Effector memory CD4-positive, alpha-beta T cell (primary cell): ENCODE results near the gene PDIA6.
"Not testable (repeated sequence)": the region's sequence is repeated elsewhere in the genome, so short reads cannot be mapped to it uniquely, and the experiment has no call there.

Source experiments
- DNase-seq, 3 donors: peaks; one replicate each; pipeline ENCODE4 v3.0.0-alpha.2; 2020
- H3K27ac ChIP-seq: 2 replicates; pipeline ENCODE4 v1.7.0; 2013; ENCODE audit warnings: mild to moderate bottlenecking, low read length, moderate library complexity; ENCODE audit not compliant: insufficient read depth, poor library complexity, severe bottlenecking
- H3K27me3 ChIP-seq: replicated peaks from 2 replicates; pipeline ENCODE4 v1.7.0; 2013; ENCODE audit warnings: mild to moderate bottlenecking, low read length; ENCODE audit not compliant: insufficient read depth, control insufficient read depth, poor library complexity, severe bottlenecking
- H3K36me3 ChIP-seq: 2 replicates; pipeline ENCODE4 v1.7.0; 2013; ENCODE audit warnings: mild to moderate bottlenecking, low read length, moderate library complexity; ENCODE audit not compliant: control insufficient read depth, insufficient read depth
- H3K4me1 ChIP-seq: 2 replicates; pipeline ENCODE4 v1.7.0; 2013; ENCODE audit warnings: low read length, mild to moderate bottlenecking; ENCODE audit not compliant: control insufficient read depth, insufficient read depth, poor library complexity, severe bottlenecking
- H3K4me3 ChIP-seq: 2 replicates; pipeline ENCODE4 v1.7.0; 2013; ENCODE audit warnings: low read length, low read depth, mild to moderate bottlenecking; ENCODE audit not compliant: insufficient read depth, poor library complexity, severe bottlenecking
- H3K9me3 ChIP-seq: 2 replicates; pipeline ENCODE4 v1.7.0; 2013; ENCODE audit warnings: mild to moderate bottlenecking, low read length, moderate library complexity; ENCODE audit not compliant: control insufficient read depth

Gene PDIA6

GRCh38 chr2:10783421-10783820 is 29.2 kb downstream of the PDIA6 start:
- no peaks in the 10 kb centered on the region for H3K4me1 ChIP-seq
- no peaks in the 10 kb centered on the region for H3K9me3 ChIP-seq
- H3K27me3 ChIP-seq: no peaks in the 10 kb centered on the region
- H3K36me3 ChIP-seq: peaks cover 72% of the 10 kb centered on the region
- no peak for DNase-seq
- H3K4me3 ChIP-seq: no peak overlapping the region
- no peak overlapping the region for H3K27ac ChIP-seq

GRCh38 chr2:10781746-10782145 is 30.8 kb downstream of the PDIA6 start:
- Histone ChIP-seq H3K9me3 (no peaks in the 10 kb centered on the region), H3K4me1 (no peaks in the 10 kb centered on the region), H3K4me3 (no peak overlapping the region), H3K36me3 (peaks cover 56% of the 10 kb centered on the region), H3K27me3 (no peaks in the 10 kb centered on the region), H3K27ac (no peak overlapping the region)
- no peak for DNase-seq

GRCh38 chr2:10780821-10781220 is 31.8 kb downstream of the PDIA6 start:
- not testable (repeated sequence) for H3K4me3 ChIP-seq, H3K27ac ChIP-seq, H3K27me3 ChIP-seq, H3K9me3 ChIP-seq, DNase-seq, H3K4me1 ChIP-seq
- peaks cover 48% of the 10 kb centered on the region for H3K36me3 ChIP-seq

- Histone ChIP-seq H3K4me1 (no peaks in the 10 kb centered on the region), H3K27ac (no peak overlapping the region), H3K9me3 (no peaks in the 10 kb centered on the region), H3K4me3 (no peak overlapping the region), H3K36me3 (peaks cover 44% of the 10 kb centered on the region), H3K27me3 (no peaks in the 10 kb centered on the region)
- no peak for DNase-seq
These were observed 32.1 kb downstream of the PDIA6 start for GRCh38 chr2:10780491-10780820.

DNA sequence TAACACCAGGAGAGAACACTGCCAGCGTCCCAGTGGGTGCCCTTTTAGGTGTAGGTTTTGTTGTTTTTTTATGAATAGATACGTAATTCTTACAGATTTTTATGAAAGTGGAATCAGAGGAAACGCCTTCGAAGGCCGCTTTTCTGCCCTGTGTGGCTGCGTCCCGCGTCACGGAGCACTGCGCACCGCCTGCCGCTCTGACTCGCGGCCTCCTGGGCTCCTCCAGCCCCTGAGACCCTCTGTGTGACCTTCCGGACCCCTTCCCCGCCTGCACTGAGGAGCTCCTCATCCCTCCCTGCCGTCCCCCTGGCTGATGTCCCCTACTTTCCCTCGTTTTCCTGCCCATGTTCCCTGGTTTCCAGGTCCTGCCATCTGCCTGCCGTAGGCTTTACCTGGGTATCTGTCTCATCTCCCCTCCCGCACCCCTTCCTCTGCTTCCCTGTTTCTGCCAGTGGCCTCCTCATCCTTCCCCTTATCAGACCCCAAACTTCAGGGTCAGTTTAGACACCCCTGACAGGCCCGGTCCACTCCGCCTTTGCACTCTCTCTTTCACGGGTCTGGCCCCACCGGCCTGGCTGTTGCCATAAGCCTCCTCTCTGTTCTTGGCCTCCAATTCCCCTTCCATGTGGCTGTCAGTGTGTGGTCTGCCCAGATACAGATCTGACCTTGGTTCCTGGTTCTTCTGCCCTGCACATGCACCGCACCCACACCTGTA is 32.7 kb downstream of the PDIA6 start:
- H3K36me3 ChIP-seq: peaks cover 39% of the 10 kb centered on the region
- H3K4me1 ChIP-seq: no peaks in the 10 kb centered on the region
- H3K4me3 ChIP-seq: no peak overlapping the region
- H3K27me3 ChIP-seq: no peaks in the 10 kb centered on the region
- no peak overlapping the region for H3K27ac ChIP-seq
- no peak for DNase-seq
- H3K9me3 ChIP-seq: no peaks in the 10 kb centered on the region

- no peak overlapping the region for H3K27ac ChIP-seq
- no peak for DNase-seq
- H3K4me1 ChIP-seq: no peaks in the 10 kb centered on the region
- H3K4me3 ChIP-seq: no peak overlapping the region
- H3K36me3 ChIP-seq: peaks cover 27% of the 10 kb centered on the region
- H3K27me3 ChIP-seq: no peaks in the 10 kb centered on the region
- H3K9me3 ChIP-seq: no peaks in the 10 kb centered on the region
These were observed 33.9 kb downstream of the PDIA6 start for GRCh38 chr2:10778724-10779115.

DNA sequence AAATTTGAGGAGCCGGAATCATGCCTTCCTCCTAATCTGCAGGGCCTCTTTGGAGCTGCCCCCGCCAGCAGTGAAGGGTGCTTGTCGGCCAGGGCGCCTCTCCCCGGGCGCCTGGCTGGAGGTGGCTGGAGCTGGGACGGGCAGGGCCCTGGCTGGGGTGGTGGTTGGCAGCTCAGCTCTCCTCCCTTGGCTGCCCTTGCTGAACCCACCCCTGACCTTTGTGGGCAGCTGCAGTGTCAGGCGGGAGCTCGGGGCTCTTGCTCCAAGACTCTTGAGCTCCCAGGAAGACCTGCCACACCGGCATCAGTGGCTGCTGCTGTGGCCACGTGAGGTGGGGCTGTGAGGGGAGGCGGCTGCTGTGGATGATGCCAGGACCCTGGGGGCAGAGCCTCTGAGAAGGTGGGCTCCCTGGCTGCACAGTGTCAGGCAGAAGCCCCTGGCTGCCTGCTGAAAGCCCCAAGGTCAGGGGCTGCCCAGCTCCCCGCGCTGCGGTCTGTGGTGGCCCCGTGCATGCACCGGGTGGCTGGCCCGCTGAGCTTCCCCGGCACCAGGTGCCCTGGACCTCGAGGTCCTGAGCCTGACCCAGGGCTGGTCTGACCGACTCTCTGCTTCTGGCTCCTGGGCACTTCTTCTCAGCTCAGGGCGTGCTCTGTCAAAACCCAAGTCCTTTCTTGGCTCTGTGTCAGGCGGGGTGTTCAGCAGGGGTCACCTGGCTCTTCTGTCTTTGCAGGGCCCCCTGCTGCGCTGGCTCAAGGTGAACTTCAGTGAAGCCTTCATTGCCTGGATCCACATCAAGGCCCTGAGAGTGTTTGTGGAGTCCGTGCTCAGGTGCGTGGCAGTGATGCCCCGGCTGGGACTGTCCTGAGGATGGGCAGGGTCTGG is 34.5 kb downstream of the PDIA6 start:
- peaks cover 21% of the 10 kb centered on the region for H3K36me3 ChIP-seq
- no peak overlapping the region for H3K27ac ChIP-seq
- H3K27me3 ChIP-seq: no peaks in the 10 kb centered on the region
- no peak overlapping the region for H3K4me3 ChIP-seq
- H3K4me1 ChIP-seq: no peaks in the 10 kb centered on the region
- H3K9me3 ChIP-seq: no peaks in the 10 kb centered on the region
- DNase-seq: no peak

DNA sequence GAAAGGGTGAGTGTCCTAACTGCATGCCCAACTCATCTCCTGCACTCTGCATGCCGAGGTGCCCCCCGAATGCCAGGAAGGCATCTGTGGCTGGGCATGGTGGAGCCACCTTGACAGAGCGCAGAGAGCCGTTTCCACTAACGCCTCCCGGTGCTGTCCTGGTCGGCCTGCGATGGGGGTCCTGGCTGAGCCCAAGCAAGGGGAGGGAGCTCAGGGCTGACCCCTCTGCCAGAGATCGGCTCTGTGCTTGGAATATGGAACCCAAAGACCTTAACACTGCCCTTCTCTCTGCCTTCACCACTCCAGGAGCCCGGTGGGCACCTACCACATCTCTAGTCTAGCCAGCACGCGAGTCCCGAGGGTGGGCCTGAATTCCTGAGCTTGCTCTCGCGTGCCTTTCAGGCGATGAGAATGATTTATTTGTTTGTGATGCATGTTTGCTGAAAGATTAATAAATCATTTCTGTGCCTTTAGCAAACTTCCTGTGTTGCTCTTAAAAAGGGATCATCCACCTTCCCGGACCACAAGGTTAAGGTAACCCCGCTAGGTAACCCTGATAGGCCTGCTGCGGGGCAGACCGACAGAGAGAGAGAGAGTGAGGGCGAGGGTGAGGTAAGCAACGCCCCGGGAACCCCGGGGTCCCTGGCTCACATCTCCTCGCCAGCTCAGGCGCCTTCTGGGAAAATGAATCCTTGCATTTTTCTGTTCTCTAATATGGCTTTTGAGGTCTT is 35.3 kb downstream of the PDIA6 start:
- no peaks in the 10 kb centered on the region for H3K4me1 ChIP-seq
- H3K4me3 ChIP-seq: no peak overlapping the region
- no peaks in the 10 kb centered on the region for H3K9me3 ChIP-seq
- no peaks in the 10 kb centered on the region for H3K27me3 ChIP-seq
- H3K27ac ChIP-seq: no peak overlapping the region
- no peak for DNase-seq
- H3K36me3 ChIP-seq: peaks cover 16% of the 10 kb centered on the region

- Histone ChIP-seq H3K36me3 (peaks cover 7% of the 10 kb centered on the region), H3K9me3 (no peaks in the 10 kb centered on the region), H3K4me1 (no peaks in the 10 kb centered on the region), H3K27me3 (no peaks in the 10 kb centered on the region), H3K4me3 (no peak overlapping the region), H3K27ac (no peak overlapping the region)
- DNase-seq: no peak
These were observed 36.2 kb downstream of the PDIA6 start for GRCh38 chr2:10776231-10776977.
